NK-92 (cell line): ENCODE results near the gene AKR1E2.

Experiments
- DNase-seq: peaks from one replicate; lab custom pipeline; 2025; ENCODE audit not compliant: unreplicated experiment; lab: John Stamatoyannopoulos, UW

The AKR1E2 gene

DNA sequence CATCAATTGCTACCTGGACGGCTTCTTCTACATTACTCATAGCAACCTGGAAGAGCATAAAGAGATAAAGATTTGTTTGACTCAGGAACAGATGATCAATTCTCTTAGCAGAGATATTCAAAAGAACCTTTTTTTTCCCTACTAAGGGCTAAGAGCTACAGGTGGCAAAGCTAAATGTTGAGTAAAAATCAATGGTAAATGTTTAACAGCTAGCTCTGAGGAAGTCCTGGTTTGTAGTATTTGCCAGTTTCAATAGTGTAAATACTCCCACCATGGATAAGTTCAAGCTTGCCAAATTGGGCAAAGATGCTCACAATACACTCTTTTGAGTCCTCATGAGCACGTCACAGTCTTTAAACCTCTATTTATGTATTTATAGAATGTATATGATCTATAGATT lies 64.0 kb downstream of the AKR1E2 start:
- DNase-seq: no peak

DNA sequence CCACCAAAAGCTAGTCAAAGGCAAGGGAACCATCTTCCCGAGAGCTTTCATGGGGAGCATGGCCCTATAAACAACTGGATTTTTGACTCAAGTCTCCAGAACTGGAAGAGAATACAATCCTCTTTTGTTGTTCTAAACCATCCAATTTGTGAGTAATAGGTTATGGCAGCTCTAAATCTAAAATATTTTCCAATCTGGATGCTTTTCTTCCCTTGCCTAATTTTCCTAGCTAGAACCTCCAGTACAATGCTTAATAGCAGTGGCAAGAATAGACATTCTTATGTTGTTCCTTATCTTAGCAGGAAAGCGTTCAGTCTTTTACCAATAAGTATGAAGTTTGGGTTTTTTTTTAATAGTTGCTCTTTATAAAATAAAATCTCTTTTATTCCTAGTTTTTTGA lies 66.7 kb downstream of the AKR1E2 start:
- no peak for DNase-seq

DNA sequence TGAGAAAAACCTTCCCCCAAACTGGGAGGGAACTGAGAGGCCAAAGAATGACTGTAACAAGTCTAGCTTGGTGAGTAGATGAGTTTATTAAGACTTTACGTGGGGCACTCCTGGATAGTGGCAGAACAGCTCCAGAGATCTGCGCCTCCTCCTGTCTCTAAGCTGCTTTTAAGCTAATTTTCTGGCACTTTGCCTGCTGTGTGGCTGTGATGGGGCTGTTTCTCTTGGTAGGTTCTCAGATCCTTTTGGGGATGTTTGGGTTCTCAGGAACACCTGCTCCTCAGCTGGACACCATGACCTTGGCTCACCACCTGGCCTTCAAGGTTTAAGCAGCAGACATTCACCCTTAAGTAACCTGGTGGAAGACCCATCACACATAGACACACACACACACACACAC lies 68.3 kb downstream of the AKR1E2 start:
- DNase-seq: no peak
